Measurements from ENCODE around the gene FMN1. TPM values are rescaled to one million over a fixed set of nuclear protein-coding genes. Genes with fewer than 3 reads are reported as not detected.

The FMN1 gene
- total and polyA plus RNA-seq, 4 donors, result 0.26 to 23.4 (median 9.8) TPM

DNA sequence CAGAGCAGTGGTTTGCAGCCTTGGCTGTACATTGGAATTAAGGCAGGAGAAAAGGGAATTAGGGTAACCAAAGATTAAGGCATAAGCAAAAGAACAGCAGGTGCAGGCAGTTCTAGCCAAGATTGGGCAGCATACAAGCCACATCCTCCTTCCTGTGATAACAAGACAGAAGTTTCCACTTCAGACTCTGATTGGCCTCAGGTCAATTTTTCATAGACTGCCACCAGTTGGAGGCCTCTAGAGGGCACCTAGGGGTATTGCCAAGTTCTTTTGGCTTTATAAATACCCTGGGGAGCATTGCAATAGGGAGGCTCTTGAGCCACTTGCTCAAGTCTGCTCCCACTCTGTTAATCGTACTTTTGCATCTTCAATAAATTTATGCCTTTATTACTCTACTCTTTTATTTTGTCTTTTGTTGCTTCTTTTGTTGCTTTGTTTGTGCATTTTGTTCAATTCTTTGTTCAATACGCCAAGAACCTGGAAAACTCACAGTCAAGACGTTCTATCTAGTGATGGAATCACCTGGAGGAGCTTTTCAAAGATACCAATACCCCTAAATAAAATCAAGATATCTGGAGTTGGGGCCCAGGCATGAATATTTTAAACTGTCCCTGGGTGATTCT lies 32.2 kb upstream of the FMN1 start:
- WGBS, 2 donors, result 58 to 61% methylated on average over 3 of the region's 3 CpGs
- DNase-seq (peak in 1 of 2 donors; percentile 59), ATAC-seq (ENCODE audit: low FRiP score) (no peak)
- Histone ChIP-seq H3K4me1 (ENCODE audit: control insufficient read depth in 1 of 2, insufficient read depth in 2 of 2, low read length in 2 of 2) (no peaks in the 10 kb centered on the region), H3K36me3 (ENCODE audit: control insufficient read depth in 1 of 2, insufficient read depth in 2 of 2, low read length in 1 of 2) (no peaks in the 10 kb centered on the region), H3K4me3 (ENCODE audit: low read length in 2 of 2) (no peak overlapping the region), H3K27ac (ENCODE audit: low read depth in 1 of 2, low read length in 2 of 2) (no peak overlapping the region), H3K9me3 (ENCODE audit: control insufficient read depth, low read length) (no peaks in the 10 kb centered on the region), H3K27me3 (ENCODE audit: control insufficient read depth in 1 of 2, insufficient read depth in 2 of 2, low read length in 1 of 2) (no peaks in the 10 kb centered on the region)
- intact Hi-C loops (cut with DNase I), result no loop called here

DNA sequence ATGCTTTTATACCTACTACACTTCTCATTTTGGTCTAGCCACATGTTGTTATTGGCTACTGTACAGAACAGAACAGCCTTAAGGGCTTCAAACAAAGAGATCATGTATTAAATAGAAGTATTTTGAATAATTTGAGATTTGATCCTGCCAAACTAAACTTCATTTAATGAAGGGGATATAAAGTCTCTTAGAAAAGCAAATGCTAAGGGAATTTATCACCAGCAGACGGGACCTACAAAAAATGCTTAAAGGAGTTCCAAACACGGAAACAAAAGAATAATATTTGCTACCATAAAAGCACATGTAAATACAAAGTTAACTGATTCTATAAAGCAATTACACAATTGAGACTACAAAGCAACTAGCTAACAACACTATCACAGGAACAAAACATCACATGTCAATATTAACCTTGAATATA lies 23.6 kb upstream of the FMN1 start:
- no peaks in the 10 kb centered on the region for H3K36me3 ChIP-seq (ENCODE audit: control insufficient read depth in 1 of 2, insufficient read depth in 2 of 2, low read length in 1 of 2)
- no peaks in the 10 kb centered on the region for H3K4me1 ChIP-seq (ENCODE audit: control insufficient read depth in 1 of 2, insufficient read depth in 2 of 2, low read length in 2 of 2)
- no peaks in the 10 kb centered on the region for H3K9me3 ChIP-seq (ENCODE audit: control insufficient read depth, low read length)
- H3K4me3 ChIP-seq (ENCODE audit: low read length in 2 of 2), result no peak overlapping the region
- no peaks in the 10 kb centered on the region for H3K27me3 ChIP-seq (ENCODE audit: control insufficient read depth in 1 of 2, insufficient read depth in 2 of 2, low read length in 1 of 2)
- 14 to 21% methylated on average over 2 of the region's 2 CpGs for WGBS, 2 donors
- no peak overlapping the region for H3K27ac ChIP-seq (ENCODE audit: low read depth in 1 of 2, low read length in 2 of 2)
- intact Hi-C loops (cut with DNase I), result no loop called here
- ATAC-seq (ENCODE audit: low FRiP score) (no peak), DNase-seq (no peak)

DNA sequence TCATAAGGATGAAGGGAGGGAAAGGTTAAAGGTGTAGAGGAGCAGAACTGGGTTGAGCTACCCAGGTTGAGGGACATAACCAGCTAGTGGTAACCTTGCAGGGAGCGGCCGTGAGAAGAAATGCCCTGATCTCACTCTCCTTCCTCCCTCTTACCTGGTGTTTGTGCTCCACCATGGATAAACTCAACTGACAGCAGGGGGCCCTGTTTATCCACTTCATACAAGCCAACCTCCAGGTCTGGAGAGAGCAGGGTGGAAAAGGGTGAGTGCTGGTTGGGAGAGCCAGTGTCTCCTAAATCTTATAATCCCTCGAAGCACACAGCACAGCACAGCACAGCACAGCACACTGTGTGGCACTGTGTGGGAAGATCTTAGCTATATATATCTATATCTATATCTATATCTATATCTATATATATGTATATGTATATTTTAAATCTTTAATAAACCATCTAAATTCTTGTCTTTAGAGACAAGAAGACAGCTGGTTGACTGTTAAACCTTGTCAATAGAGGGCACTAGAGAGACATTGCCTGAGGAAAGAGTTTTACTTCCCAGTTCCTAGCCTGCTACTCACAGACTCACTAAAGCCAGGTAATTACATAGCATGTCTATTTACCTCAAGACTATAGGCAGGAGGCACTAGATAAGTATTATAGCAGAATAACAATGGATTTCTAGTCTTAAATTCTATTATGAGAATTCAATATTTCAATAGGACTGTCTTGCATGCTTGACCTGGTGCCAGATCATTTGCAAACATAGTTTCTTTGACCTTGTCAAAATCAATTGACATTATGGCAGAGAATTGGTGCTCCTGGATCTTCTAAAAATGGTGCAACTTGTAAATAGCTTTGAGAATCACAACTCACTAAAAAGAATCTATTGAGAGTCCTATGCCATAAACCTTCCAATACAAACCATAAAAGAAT lies 21.7 kb upstream of the FMN1 start:
- Histone ChIP-seq H3K27me3 (ENCODE audit: control insufficient read depth in 1 of 2, insufficient read depth in 2 of 2, low read length in 1 of 2) (no peaks in the 10 kb centered on the region), H3K27ac (ENCODE audit: low read depth in 1 of 2, low read length in 2 of 2) (no peak overlapping the region), H3K36me3 (ENCODE audit: control insufficient read depth in 1 of 2, insufficient read depth in 2 of 2, low read length in 1 of 2) (no peaks in the 10 kb centered on the region), H3K4me3 (ENCODE audit: low read length in 2 of 2) (no peak overlapping the region), H3K4me1 (ENCODE audit: control insufficient read depth in 1 of 2, insufficient read depth in 2 of 2, low read length in 2 of 2) (no peaks in the 10 kb centered on the region), H3K9me3 (ENCODE audit: control insufficient read depth, low read length) (no peaks in the 10 kb centered on the region)
- 94 to 95% methylated on average over 3 of the region's 3 CpGs for WGBS, 2 donors
- intact Hi-C loops (cut with DNase I), result no loop called here
- DNase-seq (no peak), ATAC-seq (ENCODE audit: low FRiP score) (no peak)

DNA sequence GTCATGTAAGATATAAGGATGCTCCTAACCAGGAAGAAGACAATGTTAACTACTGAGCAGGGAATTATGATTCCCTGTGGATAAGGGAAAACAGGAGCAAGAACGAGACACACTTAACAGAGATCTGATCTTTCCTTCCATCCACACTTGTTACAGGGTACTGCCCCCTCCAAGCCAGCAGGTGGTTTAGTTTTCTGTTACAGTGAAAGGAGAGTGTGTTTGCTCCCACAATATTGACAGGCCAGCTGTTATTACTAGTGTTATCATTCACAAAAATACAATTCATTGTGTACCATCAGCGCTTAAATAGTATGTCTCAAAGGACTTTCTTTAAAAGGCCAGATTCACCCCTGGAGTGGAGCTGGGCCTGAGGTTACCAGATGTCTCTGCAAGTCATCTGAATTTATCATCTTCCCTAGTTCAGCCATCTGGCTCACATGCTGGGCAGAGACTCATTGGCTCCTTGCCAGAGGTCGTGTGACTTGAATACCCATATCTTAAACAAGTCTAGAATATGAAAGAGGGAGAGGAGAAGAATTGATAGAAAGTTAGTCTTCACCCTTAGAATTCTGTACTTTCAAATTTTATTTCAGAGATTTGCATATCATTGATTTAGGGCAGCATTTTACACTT lies 16.8 kb upstream of the FMN1 start:
- no peak overlapping the region for H3K4me3 ChIP-seq (ENCODE audit: low read length in 2 of 2)
- H3K36me3 ChIP-seq (ENCODE audit: control insufficient read depth in 1 of 2, insufficient read depth in 2 of 2, low read length in 1 of 2), result no peaks in the 10 kb centered on the region
- intact Hi-C loops (cut with DNase I), result no loop called here
- DNase-seq, result peak in 1 of 2 donors; percentile 55
- H3K4me1 ChIP-seq (ENCODE audit: control insufficient read depth in 1 of 2, insufficient read depth in 2 of 2, low read length in 2 of 2), result no peaks in the 10 kb centered on the region
- H3K9me3 ChIP-seq (ENCODE audit: control insufficient read depth, low read length), result no peaks in the 10 kb centered on the region
- no peaks in the 10 kb centered on the region for H3K27me3 ChIP-seq (ENCODE audit: control insufficient read depth in 1 of 2, insufficient read depth in 2 of 2, low read length in 1 of 2)
- no peak for ATAC-seq (ENCODE audit: low FRiP score)
- H3K27ac ChIP-seq (ENCODE audit: low read depth in 1 of 2, low read length in 2 of 2), result no peak overlapping the region
- WGBS, 2 donors, result 56 to 59% methylated on average over 3 of the region's 3 CpGs

DNA sequence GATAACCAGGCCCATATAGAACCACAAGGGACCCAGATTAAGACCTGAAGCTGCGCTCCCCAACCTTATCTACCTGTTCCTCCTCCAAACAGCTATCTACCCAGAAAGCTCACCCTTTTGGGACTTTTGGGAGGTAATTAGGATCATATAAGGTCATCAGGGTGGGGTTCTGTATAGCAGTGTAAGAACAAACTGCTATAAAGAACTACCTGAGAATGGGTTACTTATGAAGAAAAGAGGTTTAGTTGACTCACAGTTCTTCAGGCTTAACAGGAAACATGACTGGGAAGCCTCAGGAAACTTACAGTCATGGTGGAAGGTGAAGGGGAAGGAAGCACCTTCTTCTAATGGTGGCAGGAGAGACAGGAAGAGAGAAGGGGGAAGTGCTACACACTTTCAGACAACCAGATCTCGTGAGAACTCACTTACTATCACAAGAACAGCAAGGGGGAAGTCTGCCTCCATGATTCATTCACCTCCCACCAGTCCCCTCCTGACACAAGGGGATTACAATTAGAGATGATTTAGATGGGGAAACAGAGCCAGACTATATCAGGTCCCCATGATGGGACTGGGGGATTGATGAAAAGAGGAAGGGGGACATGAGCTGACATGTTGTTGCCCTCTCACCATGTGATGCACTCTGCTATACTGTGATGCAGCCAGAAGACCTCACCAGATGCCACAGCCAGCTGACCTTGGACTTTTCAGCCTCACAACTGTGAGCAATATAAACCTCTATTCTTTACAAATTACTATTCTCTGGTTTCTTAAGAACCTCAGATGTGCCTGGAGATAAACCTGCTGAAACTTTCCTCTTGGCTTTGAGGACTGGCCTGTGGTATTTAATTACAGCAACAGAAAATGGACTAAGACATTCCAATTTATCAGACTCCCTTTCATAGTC lies 15.3 kb upstream of the FMN1 start:
- DNase-seq, result no peak
- Histone ChIP-seq H3K36me3 (ENCODE audit: control insufficient read depth in 1 of 2, insufficient read depth in 2 of 2, low read length in 1 of 2) (no peaks in the 10 kb centered on the region), H3K27ac (ENCODE audit: low read depth in 1 of 2, low read length in 2 of 2) (no peak overlapping the region), H3K9me3 (ENCODE audit: control insufficient read depth, low read length) (no peaks in the 10 kb centered on the region), H3K27me3 (ENCODE audit: control insufficient read depth in 1 of 2, insufficient read depth in 2 of 2, low read length in 1 of 2) (no peaks in the 10 kb centered on the region), H3K4me1 (ENCODE audit: control insufficient read depth in 1 of 2, insufficient read depth in 2 of 2, low read length in 2 of 2) (no peaks in the 10 kb centered on the region), H3K4me3 (ENCODE audit: low read length in 2 of 2) (no peak overlapping the region)
- 72 to 87% methylated on average over 2 of the region's 2 CpGs for WGBS, 2 donors
- intact Hi-C loops (cut with DNase I), result no loop called here
- no peak for ATAC-seq (ENCODE audit: low FRiP score)

DNA sequence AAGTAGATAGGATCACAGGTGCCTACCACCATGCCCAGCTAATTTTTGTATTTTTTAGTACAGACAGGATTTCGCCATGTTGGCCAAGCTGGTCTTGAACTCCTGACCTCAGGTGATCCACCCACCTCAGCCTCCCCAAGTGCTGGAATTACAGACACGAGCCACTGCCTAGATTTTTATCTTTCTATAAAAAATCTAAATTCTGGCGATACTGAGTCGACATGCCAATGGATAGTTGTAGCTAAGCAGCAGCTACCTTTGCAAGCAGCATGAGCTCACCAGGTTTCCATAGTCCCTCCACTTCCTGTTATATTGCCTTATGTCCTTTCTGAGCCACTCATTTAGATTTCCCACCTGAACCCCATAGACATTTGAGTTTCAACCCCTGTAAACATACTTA lies 13.1 kb upstream of the FMN1 start:
- no peak for ATAC-seq (ENCODE audit: low FRiP score)
- no peak overlapping the region for H3K4me3 ChIP-seq (ENCODE audit: low read length in 2 of 2)
- no peak overlapping the region for H3K27ac ChIP-seq (ENCODE audit: low read depth in 1 of 2, low read length in 2 of 2)
- no peak for DNase-seq
- H3K36me3 ChIP-seq (ENCODE audit: control insufficient read depth in 1 of 2, insufficient read depth in 2 of 2, low read length in 1 of 2), result no peaks in the 10 kb centered on the region
- intact Hi-C loops (cut with DNase I), result no loop called here
- no peaks in the 10 kb centered on the region for H3K4me1 ChIP-seq (ENCODE audit: control insufficient read depth in 1 of 2, insufficient read depth in 2 of 2, low read length in 2 of 2)
- 87 to 88% methylated on average over 4 of the region's 4 CpGs for WGBS, 2 donors
- H3K27me3 ChIP-seq (ENCODE audit: control insufficient read depth in 1 of 2, insufficient read depth in 2 of 2, low read length in 1 of 2), result no peaks in the 10 kb centered on the region
- H3K9me3 ChIP-seq (ENCODE audit: control insufficient read depth, low read length), result no peaks in the 10 kb centered on the region

DNA sequence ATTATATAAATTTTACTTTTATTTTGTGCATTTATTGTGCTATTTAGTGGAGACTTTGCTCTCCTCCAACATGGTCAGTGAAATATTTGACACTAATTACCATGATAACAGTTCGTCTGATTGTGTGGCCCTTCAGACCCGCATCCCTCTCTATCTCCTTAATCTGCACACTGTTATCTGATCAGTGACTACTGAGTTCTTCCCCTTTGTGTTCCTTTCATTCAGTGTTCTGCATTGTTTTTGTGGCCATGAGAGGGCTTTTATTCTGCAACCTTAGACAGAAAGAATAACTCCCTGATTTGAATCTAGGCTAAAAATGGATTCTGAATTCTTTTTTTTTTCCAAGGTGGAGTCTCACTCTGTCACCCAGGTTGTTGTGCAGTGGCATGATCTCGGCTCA lies 11.9 kb upstream of the FMN1 start:
- intact Hi-C loops (cut with DNase I), result no loop called here
- Histone ChIP-seq H3K27ac (ENCODE audit: low read depth in 1 of 2, low read length in 2 of 2) (no peak overlapping the region), H3K27me3 (ENCODE audit: control insufficient read depth in 1 of 2, insufficient read depth in 2 of 2, low read length in 1 of 2) (no peaks in the 10 kb centered on the region), H3K4me3 (ENCODE audit: low read length in 2 of 2) (no peak overlapping the region), H3K36me3 (ENCODE audit: control insufficient read depth in 1 of 2, insufficient read depth in 2 of 2, low read length in 1 of 2) (no peaks in the 10 kb centered on the region), H3K4me1 (ENCODE audit: control insufficient read depth in 1 of 2, insufficient read depth in 2 of 2, low read length in 2 of 2) (no peaks in the 10 kb centered on the region), H3K9me3 (ENCODE audit: control insufficient read depth, low read length) (no peaks in the 10 kb centered on the region)
- ATAC-seq (ENCODE audit: low FRiP score) (no peak), DNase-seq (no peak)
- WGBS, 2 donors, result 64 to 73% methylated on average over 3 of the region's 3 CpGs

DNA sequence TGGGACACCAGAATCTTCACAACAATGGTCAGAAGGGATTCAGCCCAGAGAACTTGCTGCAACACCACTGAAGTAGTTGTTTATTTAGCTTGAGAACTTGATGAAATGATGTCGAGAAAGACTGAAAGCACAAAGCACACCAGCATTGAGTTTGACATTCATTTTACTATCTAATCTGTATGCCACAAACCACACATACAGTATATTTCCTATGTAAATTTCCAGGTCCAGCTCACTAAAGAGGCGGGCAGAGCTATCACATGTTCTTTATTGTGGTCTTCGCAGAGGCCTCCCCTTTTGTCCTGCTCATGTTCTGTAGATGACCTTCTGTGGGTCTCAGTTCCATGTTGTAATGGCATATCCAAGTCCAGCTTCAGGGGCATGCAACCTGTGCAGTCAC lies 10.4 kb upstream of the FMN1 start:
- intact Hi-C loops (cut with DNase I), result no loop called here
- H3K4me3 ChIP-seq (ENCODE audit: low read length in 2 of 2), result no peak overlapping the region
- no peaks in the 10 kb centered on the region for H3K4me1 ChIP-seq (ENCODE audit: control insufficient read depth in 1 of 2, insufficient read depth in 2 of 2, low read length in 2 of 2)
- no peak overlapping the region for H3K27ac ChIP-seq (ENCODE audit: low read depth in 1 of 2, low read length in 2 of 2)
- no peaks in the 10 kb centered on the region for H3K36me3 ChIP-seq (ENCODE audit: control insufficient read depth in 1 of 2, insufficient read depth in 2 of 2, low read length in 1 of 2)
- ATAC-seq (ENCODE audit: low FRiP score), result no peak
- H3K27me3 ChIP-seq (ENCODE audit: control insufficient read depth in 1 of 2, insufficient read depth in 2 of 2, low read length in 1 of 2), result no peaks in the 10 kb centered on the region
- no peaks in the 10 kb centered on the region for H3K9me3 ChIP-seq (ENCODE audit: control insufficient read depth, low read length)
- DNase-seq, result no peak
- 64 to 82% methylated on average over 3 of the region's 3 CpGs for WGBS, 2 donors

Measured in aorta (tissue), 5 donors.